HCT116 (cell line): Measurements from ENCODE around the gene ANKRD6. TPM values are rescaled to one million over a fixed set of nuclear protein-coding genes. Genes with fewer than 3 reads are reported as not detected.

Experiments
- ATAC-seq: fragments of 200-7000 bp; cut with Tn5 transposase; 2 replicates; pipeline ENCODE4 v1.9.1; 2020; ENCODE audit warnings: mild to moderate bottlenecking, moderate library complexity
- BruUV-seq: library from RNA; stranded (reverse); fragments of 400-500 nt; replicated peaks from 2 replicates; lab custom pipeline; 2021; lab: Mats Ljungman, UMichigan
- CTCF ChIA-PET: fragments of 300-600 bp; sonication (Branson Sonifier 250); formaldehyde crosslinking; loops from one replicate; lab custom pipeline; 2021; ENCODE audit warnings: antibody characterized with exemption; lab: Charles Lee
- POLR2A ChIA-PET: fragments of 300-600, 350-600 bp; sonication (Branson Sonifier 250); formaldehyde crosslinking; loops from one replicate; lab custom pipeline; 2021; ENCODE audit warnings: antibody characterized with exemption; lab: Charles Lee
- RAD21 ChIA-PET, 2 experiments: fragments of 300-600 bp; sonication (Branson Sonifier 250); formaldehyde crosslinking; loops; one replicate each; lab custom pipeline; 2023; ENCODE audit warnings: low total read pairs in 2 of 2; ENCODE audit not compliant: uncharacterized antibody in 2 of 2, unreplicated experiment in 2 of 2, low non-redundant PET in 1 of 2; lab: Charles Lee
- DNase-seq: peaks from one replicate; pipeline ENCODE4 v3.0.0-alpha.2; 2010; ENCODE audit warnings: low read depth, low spot score
- H2AFZ ChIP-seq: fragments of 200-600 bp; shearing (Covaris generic), sonication (generic); 2 replicates; pipeline ENCODE4 v1.6.1; 2017; ENCODE audit warnings: low read depth, mixed run types, mixed read lengths, antibody characterized with exemption, low read length; ENCODE audit not compliant: poor library complexity, severe bottlenecking
- H3K27ac ChIP-seq: 2 replicates; pipeline ENCODE4 v1.5.1; 2012; ENCODE audit warnings: low read depth, low read length
- H3K27me3 ChIP-seq: fragments of 200-600 bp; sonication (generic); 2 replicates; pipeline ENCODE4 v1.6.1; 2016; ENCODE audit warnings: mixed run types, low read length, mixed read lengths; ENCODE audit not compliant: insufficient read depth
- H3K36me3 ChIP-seq, 2 experiments: fragments of 200-500 bp in 1 of 2; fragments of 200-600 bp in 1 of 2; sonication (Bioruptor generic) in 1 of 2; sonication (generic) in 1 of 2; 2 replicates each; pipeline versions ENCODE4 v1.5.1 to v1.6.1; 2014 to 2016; ENCODE audit warnings: low read length in 2 of 2, inconsistent platforms in 1 of 2, mixed read lengths in 1 of 2, mixed run types in 1 of 2; ENCODE audit not compliant: insufficient read depth in 2 of 2, control insufficient read depth in 1 of 2
- H3K4me1 ChIP-seq, 2 experiments: fragments of 200-600 bp in 1 of 2; sonication (generic) in 1 of 2; 2 replicates each; pipeline versions ENCODE4 v1.5.1 to v1.6.1; 2012 to 2017; ENCODE audit warnings: low read length in 2 of 2, inconsistent platforms in 1 of 2, mild to moderate bottlenecking in 1 of 2, mixed read lengths in 1 of 2, mixed run types in 1 of 2, moderate library complexity in 1 of 2; ENCODE audit not compliant: insufficient read depth in 2 of 2, control insufficient read depth in 1 of 2
- H3K4me2 ChIP-seq: fragments of 200-600 bp; sonication (generic); 2 replicates; pipeline ENCODE4 v1.6.1; 2017; ENCODE audit warnings: mixed run types, low read length, mixed read lengths
- H3K4me3 ChIP-seq, 2 experiments: fragments of 200-600 bp in 1 of 2; sonication (generic) in 1 of 2; replicated peaks in 1 of 2; 2 replicates each; pipeline ENCODE4 v1.5.1; 2011 to 2016; ENCODE audit warnings: low read length in 2 of 2, control low read depth in 1 of 2, low read depth in 1 of 2, mild to moderate bottlenecking in 1 of 2, mixed read lengths in 1 of 2, mixed run types in 1 of 2
- H3K79me2 ChIP-seq: fragments of 200-600 bp; sonication (generic); 2 replicates; pipeline ENCODE4 v1.6.1; 2017; ENCODE audit warnings: mild to moderate bottlenecking, mixed run types, low read length, moderate library complexity, mixed read lengths; ENCODE audit not compliant: insufficient read depth
- H3K9ac ChIP-seq: fragments of 200-600 bp; sonication (generic); 2 replicates; pipeline ENCODE4 v1.6.1; 2016; ENCODE audit warnings: low read length, mixed read lengths
- H3K9me2 ChIP-seq: fragments of 200-600 bp; sonication (generic), shearing (Covaris generic); 2 replicates; pipeline ENCODE4 v1.6.1; 2017; ENCODE audit warnings: mixed run types, mild to moderate bottlenecking, moderate library complexity; ENCODE audit not compliant: insufficient read depth
- H3K9me3 ChIP-seq, 2 experiments: fragments of 200-500 bp in 1 of 2; fragments of 200-600 bp in 1 of 2; sonication (Bioruptor generic) in 1 of 2; sonication (generic) in 1 of 2; 2 replicates each; pipeline ENCODE4 v1.6.1; 2014 to 2017; ENCODE audit warnings: low read length in 2 of 2, mixed read lengths in 2 of 2, inconsistent platforms in 1 of 2, low read depth in 1 of 2, mild to moderate bottlenecking in 1 of 2, mixed run types in 1 of 2, moderate library complexity in 1 of 2; ENCODE audit not compliant: control insufficient read depth in 1 of 2, insufficient read depth in 1 of 2
- H4K20me1 ChIP-seq: fragments of 200-600 bp; sonication (generic), shearing (Covaris generic); 2 replicates; pipeline ENCODE4 v1.6.1; 2017; ENCODE audit warnings: mixed run types, mild to moderate bottlenecking, moderate library complexity; ENCODE audit not compliant: insufficient read depth
- CBX3 ChIP-seq: IDR thresholded peaks from 2 replicates; pipeline ENCODE4 v1.6.1; 2012; ENCODE audit warnings: low read depth
- CEBPB ChIP-seq: IDR thresholded peaks from 2 replicates; pipeline ENCODE4 v1.6.1; 2012; ENCODE audit warnings: low read depth
- EGR1 ChIP-seq: IDR thresholded peaks from 2 replicates; pipeline ENCODE4 v1.6.1; 2012; ENCODE audit warnings: low read depth
- EZH2 ChIP-seq: fragments of 200-600 bp; sonication (generic); IDR thresholded peaks from 2 replicates; pipeline ENCODE4 v1.6.1; 2017; ENCODE audit warnings: antibody characterized with exemption, mixed run types
- EZH2phosphoT487 ChIP-seq: fragments of 200-600 bp; IDR thresholded peaks from 2 replicates; pipeline ENCODE4 v1.6.1; 2018; ENCODE audit warnings: antibody characterized with exemption, borderline replicate concordance
- POLR2AphosphoS5 ChIP-seq: IDR thresholded peaks from 2 replicates; pipeline ENCODE4 v1.6.1; 2011; ENCODE audit warnings: mild to moderate bottlenecking, low read depth, low read length, moderate library complexity
- SP1 ChIP-seq: IDR thresholded peaks from 2 replicates; pipeline ENCODE4 v1.6.1; 2012; ENCODE audit warnings: low read depth
- ZFX ChIP-seq: fragments of 450-650 bp; IDR thresholded peaks from 2 replicates; pipeline ENCODE4 v1.6.1; 2017
- intact Hi-C: fragments of 100-400 bp; cut with micrococcal nuclease; formaldehyde crosslinking; loops from 2 replicates; pipeline ENCODE4 v1.10.0; 2022
- total RNA-seq: library from RNA; stranded (reverse); gene quantifications from one replicate; pipeline ENCODE4 v1.2.1, GENCODE V29; 2021; ENCODE audit not compliant: unreplicated experiment
- TF ChIP-seq, protein P1 (sequence below): IDR thresholded peaks from 2 replicates; pipeline ENCODE4 v1.6.1; 2011; ENCODE audit warnings: mild to moderate bottlenecking, low read length, moderate library complexity; ENCODE audit not compliant: insufficient replicate concordance; ENCODE audit errors: extremely low read depth
- TF ChIP-seq, protein P2 (sequence below), 3 experiments: fragments of 200-600 bp in 1 of 3; sonication (generic) in 1 of 3; IDR thresholded peaks in 2 of 3; conservative IDR thresholded peaks in 1 of 3; 2 replicates each; pipeline ENCODE4 v1.5.1; 2012 to 2017; ENCODE audit warnings: low read depth in 2 of 3, low read length in 2 of 3, antibody characterized with exemption in 1 of 3, borderline replicate concordance in 1 of 3, control low read depth in 1 of 3, mild to moderate bottlenecking in 1 of 3, mixed read lengths in 1 of 3, mixed run types in 1 of 3, moderate library complexity in 1 of 3; ENCODE audit not compliant: insufficient read depth in 1 of 3
- TF ChIP-seq, protein P3 (sequence below): IDR thresholded peaks from 2 replicates; pipeline ENCODE4 v1.6.1; 2012
- TF ChIP-seq, protein P4 (sequence below): IDR thresholded peaks from 2 replicates; pipeline ENCODE4 v1.6.1; 2012

Gene ANKRD6
- total RNA-seq, 1 experiment from 2014 or later = 9.9 TPM

DNA sequence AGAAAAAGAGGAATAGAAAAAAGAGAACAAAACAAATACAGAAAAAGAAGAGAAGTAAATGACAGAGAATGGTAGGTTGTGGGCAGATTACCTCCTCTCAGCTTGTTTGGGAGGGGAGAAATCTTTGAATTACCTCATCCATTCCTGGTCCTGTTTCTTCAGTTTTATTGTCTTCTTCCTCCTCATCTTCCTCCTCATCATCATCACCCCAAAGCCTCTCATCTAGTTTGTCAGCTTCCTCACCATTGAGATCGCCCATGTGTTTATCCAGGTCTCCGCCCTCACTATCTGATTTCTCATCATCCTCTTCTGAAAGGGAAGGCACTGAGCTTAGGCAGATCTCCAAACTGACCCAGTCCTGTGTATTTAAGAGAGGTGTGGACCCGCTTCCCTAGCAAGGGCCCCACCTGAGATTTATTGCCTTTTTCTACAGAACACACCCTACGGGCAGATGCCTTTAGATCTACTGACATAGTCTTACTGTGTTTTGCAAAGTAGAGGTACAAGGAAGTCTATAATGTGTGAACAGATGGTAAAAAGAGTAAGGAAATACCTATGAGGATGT, 229.8 kb downstream of the ANKRD6 start:
- no peak overlapping the region for H3K4me3 ChIP-seq
- TF ChIP-seq EZH2phosphoT487 = no peak
- TF ChIP-seq, protein P1, sequence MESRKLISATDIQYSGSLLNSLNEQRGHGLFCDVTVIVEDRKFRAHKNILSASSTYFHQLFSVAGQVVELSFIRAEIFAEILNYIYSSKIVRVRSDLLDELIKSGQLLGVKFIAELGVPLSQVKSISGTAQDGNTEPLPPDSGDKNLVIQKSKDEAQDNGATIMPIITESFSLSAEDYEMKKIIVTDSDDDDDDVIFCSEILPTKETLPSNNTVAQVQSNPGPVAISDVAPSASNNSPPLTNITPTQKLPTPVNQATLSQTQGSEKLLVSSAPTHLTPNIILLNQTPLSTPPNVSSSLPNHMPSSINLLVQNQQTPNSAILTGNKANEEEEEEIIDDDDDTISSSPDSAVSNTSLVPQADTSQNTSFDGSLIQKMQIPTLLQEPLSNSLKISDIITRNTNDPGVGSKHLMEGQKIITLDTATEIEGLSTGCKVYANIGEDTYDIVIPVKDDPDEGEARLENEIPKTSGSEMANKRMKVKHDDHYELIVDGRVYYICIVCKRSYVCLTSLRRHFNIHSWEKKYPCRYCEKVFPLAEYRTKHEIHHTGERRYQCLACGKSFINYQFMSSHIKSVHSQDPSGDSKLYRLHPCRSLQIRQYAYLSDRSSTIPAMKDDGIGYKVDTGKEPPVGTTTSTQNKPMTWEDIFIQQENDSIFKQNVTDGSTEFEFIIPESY = no peak
- H4K20me1 ChIP-seq = no peaks in the 10 kb centered on the region
- intact Hi-C loops = no loop called here
- H2AFZ ChIP-seq = no peak overlapping the region
- ChIA-PET RAD21 (no interaction called here), CTCF (no interaction called here), POLR2A (no interaction called here)
- no peaks in the 10 kb centered on the region for H3K4me1 ChIP-seq
- peaks cover 48 to 53% of the 10 kb centered on the region in 2 experiments for H3K36me3 ChIP-seq
- no peak for ATAC-seq
- no peaks in the 10 kb centered on the region for H3K9me3 ChIP-seq
- no peak for DNase-seq
- H3K9me2 ChIP-seq = no peaks in the 10 kb centered on the region
- H3K79me2 ChIP-seq = no peaks in the 10 kb centered on the region
- H3K4me2 ChIP-seq = no peak overlapping the region
- H3K27me3 ChIP-seq = no peaks in the 10 kb centered on the region
- H3K27ac ChIP-seq = no peak overlapping the region
- H3K9ac ChIP-seq = no peak overlapping the region
- no TSS peak for BruUV-seq

DNA sequence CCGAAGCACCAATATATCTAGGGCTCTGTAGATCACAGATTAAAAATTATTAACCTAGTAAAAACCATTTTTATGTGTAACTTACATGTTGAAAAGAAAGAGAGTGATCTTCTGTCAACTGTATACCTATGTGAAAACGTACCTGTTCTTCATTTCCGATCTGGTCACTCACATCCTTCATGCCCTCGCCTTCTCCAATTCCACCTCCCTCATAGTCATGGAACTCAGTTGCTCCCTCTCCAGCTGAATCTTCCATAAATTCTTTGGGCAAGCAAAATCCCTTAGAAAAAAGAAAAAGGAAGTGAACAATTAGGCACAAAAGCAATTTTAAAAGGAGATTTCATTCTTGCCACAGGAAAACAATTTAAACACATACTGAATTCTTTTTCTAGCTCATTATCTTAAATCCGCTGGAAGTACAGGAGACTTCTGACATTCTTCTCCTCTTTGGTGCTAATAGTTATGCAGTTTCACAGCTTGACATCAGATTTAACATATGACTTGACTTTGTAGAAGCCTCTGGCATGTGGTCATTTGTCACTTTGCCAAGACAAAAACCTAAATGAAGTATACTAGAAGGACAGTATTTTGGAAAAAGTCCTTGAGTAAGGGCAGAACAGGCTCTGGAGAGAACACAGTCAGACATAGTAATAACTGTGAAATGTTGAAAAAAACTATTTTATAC, 235.1 kb downstream of the ANKRD6 start:
- CTCF ChIA-PET = no interaction called here
- H3K9me3 ChIP-seq = no peaks in the 10 kb centered on the region
- no TSS peak for BruUV-seq
- no peaks in the 10 kb centered on the region for H4K20me1 ChIP-seq
- no peaks in the 10 kb centered on the region for H3K79me2 ChIP-seq
- H2AFZ ChIP-seq = no peak overlapping the region
- intact Hi-C loops = no loop called here
- H3K36me3 ChIP-seq = peaks cover 47 to 51% of the 10 kb centered on the region in 2 experiments
- POLR2A ChIA-PET = no interaction called here
- no peaks in the 10 kb centered on the region for H3K27me3 ChIP-seq
- no peak overlapping the region for H3K9ac ChIP-seq
- no peaks in the 10 kb centered on the region for H3K9me2 ChIP-seq
- RAD21 ChIA-PET = no interaction called here
- DNase-seq (no peak), ATAC-seq (no peak)
- no peak overlapping the region for H3K27ac ChIP-seq
- TF ChIP-seq EGR1 (no peak), EZH2 (no peak), CBX3 (no peak), CEBPB (no peak), ZFX (no peak), EZH2phosphoT487 (no peak), SP1 (no peak), POLR2AphosphoS5 (no peak)
- TF ChIP-seq, protein P2, sequence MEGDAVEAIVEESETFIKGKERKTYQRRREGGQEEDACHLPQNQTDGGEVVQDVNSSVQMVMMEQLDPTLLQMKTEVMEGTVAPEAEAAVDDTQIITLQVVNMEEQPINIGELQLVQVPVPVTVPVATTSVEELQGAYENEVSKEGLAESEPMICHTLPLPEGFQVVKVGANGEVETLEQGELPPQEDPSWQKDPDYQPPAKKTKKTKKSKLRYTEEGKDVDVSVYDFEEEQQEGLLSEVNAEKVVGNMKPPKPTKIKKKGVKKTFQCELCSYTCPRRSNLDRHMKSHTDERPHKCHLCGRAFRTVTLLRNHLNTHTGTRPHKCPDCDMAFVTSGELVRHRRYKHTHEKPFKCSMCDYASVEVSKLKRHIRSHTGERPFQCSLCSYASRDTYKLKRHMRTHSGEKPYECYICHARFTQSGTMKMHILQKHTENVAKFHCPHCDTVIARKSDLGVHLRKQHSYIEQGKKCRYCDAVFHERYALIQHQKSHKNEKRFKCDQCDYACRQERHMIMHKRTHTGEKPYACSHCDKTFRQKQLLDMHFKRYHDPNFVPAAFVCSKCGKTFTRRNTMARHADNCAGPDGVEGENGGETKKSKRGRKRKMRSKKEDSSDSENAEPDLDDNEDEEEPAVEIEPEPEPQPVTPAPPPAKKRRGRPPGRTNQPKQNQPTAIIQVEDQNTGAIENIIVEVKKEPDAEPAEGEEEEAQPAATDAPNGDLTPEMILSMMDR (IDR thresholded peaks at IDR 0.05 in 2 of 3, conservative IDR thresholded peaks at IDR 0.05 in 1 of 3; ENCODE audit: borderline replicate concordance in 1 of 3, insufficient read depth in 1 of 3, low read depth in 2 of 3, low read length in 2 of 3) = no peak
- TF ChIP-seq, protein P3, sequence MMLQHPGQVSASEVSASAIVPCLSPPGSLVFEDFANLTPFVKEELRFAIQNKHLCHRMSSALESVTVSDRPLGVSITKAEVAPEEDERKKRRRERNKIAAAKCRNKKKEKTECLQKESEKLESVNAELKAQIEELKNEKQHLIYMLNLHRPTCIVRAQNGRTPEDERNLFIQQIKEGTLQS = no peak
- TF ChIP-seq, protein P4, sequence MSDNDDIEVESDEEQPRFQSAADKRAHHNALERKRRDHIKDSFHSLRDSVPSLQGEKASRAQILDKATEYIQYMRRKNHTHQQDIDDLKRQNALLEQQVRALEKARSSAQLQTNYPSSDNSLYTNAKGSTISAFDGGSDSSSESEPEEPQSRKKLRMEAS = no peak
- H3K4me3 ChIP-seq = no peak overlapping the region
- no peaks in the 10 kb centered on the region for H3K4me1 ChIP-seq
- H3K4me2 ChIP-seq = no peak overlapping the region
